Measurements from ENCODE around the gene REPIN1.
A peak's percentile ranks its signal among the peaks of the same experiment; 100 is the strongest.
"Not testable (repeated sequence)": the region's sequence is repeated elsewhere in the genome, so short reads cannot be mapped to it uniquely, and the experiment has no call there.

The REPIN1 gene

GRCh38 chr7:150382844-150383225 lies 14.2 kb downstream of the REPIN1 start:
- no peak overlapping the region for H3K4me3 ChIP-seq (replicated peaks; ENCODE audit: low read depth, low read length)
- DNase-seq (ENCODE audit: low read depth), result no peak
- no peak for TF ChIP-seq CTCF (IDR thresholded peaks at IDR 0.05; ENCODE audit: low read length, missing control alignments)

GRCh38 chr7:150383710-150384397 lies 15.2 kb downstream of the REPIN1 start:
- no peak for TF ChIP-seq CTCF (IDR thresholded peaks at IDR 0.05; ENCODE audit: low read length, missing control alignments)
- H3K4me3 ChIP-seq (replicated peaks; ENCODE audit: low read depth, low read length), result no peak overlapping the region
- no peak for DNase-seq (ENCODE audit: low read depth)

- no peak overlapping the region for H3K4me3 ChIP-seq (replicated peaks; ENCODE audit: low read depth, low read length)
- no peak for DNase-seq (ENCODE audit: low read depth)
- TF ChIP-seq CTCF (IDR thresholded peaks at IDR 0.05; ENCODE audit: low read length, missing control alignments), result no peak
These were observed 16.0 kb downstream of the REPIN1 start for GRCh38 chr7:150384406-150385301.

- no peak overlapping the region for H3K4me3 ChIP-seq (replicated peaks; ENCODE audit: low read depth, low read length)
- DNase-seq (ENCODE audit: low read depth), result no peak
- TF ChIP-seq CTCF (IDR thresholded peaks at IDR 0.05; ENCODE audit: low read length, missing control alignments), result no peak
These were observed 16.7 kb downstream of the REPIN1 start for GRCh38 chr7:150385302-150385723.

GRCh38 chr7:150385884-150386283 lies 17.3 kb downstream of the REPIN1 start:
- not testable (repeated sequence) for DNase-seq (ENCODE audit: low read depth); H3K4me3 ChIP-seq (replicated peaks; ENCODE audit: low read depth, low read length)

- no peak for TF ChIP-seq CTCF (IDR thresholded peaks at IDR 0.05; ENCODE audit: low read length, missing control alignments)
- H3K4me3 ChIP-seq (replicated peaks; ENCODE audit: low read depth, low read length), result no peak overlapping the region
- no peak for DNase-seq (ENCODE audit: low read depth)
These were observed 19.7 kb downstream of the REPIN1 start for GRCh38 chr7:150388306-150388705.

GRCh38 chr7:150388709-150389531 lies 20.3 kb downstream of the REPIN1 start:
- H3K4me3 ChIP-seq (replicated peaks; ENCODE audit: low read depth, low read length), result no peak overlapping the region
- peak; percentile 22 for TF ChIP-seq CTCF (IDR thresholded peaks at IDR 0.05; ENCODE audit: low read length, missing control alignments)
- peak; percentile 47 for DNase-seq (ENCODE audit: low read depth)

Data from fibroblast of pulmonary artery (primary cell).